ENCODE results near the gene NHSL1.
"Not testable (repeated sequence)": the region's sequence is repeated elsewhere in the genome, so short reads cannot be mapped to it uniquely, and the experiment has no call there.

The NHSL1 gene

GRCh38 chr6:138454981-138455706 is 44.1 kb downstream of the NHSL1 start:
- DNase-seq, result peak; percentile 18

DNA sequence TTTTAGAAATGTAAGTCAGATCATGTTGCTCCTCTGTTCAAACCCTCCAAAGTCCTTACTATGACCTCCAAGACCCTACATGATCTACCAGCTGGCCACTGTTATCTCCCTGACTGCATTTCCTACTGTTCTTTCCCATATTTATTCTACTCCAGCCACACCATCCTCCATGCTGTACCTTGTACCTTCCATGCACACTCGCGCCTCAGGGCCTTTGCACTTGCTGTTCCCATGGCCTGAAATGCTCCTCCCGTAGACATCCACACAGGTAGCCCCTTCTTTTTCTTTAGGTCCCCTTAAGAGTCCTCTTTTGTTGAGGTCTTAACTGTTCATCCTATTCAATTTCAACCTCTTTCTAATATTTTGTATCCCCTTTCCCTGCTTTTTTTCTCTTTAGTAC is 48.3 kb downstream of the NHSL1 start:
- no peak for DNase-seq

GRCh38 chr6:138450445-138450844 is 48.8 kb downstream of the NHSL1 start:
- DNase-seq, result no peak

DNA sequence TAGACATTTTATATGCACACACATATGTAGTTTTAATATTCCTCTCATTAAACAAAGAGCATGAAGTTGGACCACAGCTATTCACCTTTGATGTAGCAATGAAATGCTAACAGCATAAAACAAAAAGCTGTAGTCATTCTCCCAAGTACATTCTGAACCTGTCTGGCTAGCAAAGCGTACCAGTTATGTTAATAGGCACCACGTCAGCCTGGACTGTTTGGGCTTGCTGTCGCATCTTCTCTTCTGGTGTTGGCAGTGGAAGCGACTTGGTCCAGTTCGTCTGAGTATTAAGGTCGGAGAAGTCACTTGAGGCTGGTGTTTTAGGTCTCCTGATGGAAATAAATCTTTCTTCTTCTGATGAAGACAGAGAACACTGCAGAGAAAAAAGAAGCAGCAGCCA is 52.5 kb downstream of the NHSL1 start:
- DNase-seq, result no peak

GRCh38 chr6:138443979-138444378 is 55.3 kb downstream of the NHSL1 start:
- DNase-seq, result no peak

DNA sequence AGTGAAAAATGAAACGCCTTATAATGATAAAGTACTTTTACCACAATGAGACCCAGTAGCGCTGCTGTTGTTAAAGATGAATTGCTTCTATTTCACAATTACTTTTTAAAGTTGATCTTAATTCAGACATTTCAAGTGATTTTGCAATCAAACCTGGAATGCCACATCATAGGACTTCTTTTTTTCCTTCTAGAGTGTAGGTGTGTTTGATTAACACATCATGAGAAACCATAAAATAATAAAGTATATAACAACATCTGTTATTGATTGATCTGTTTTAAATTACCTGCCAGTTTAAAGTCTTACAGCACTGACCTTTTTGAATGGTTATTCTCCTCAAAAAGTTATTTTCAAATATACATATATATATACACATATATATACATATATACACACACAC is 56.6 kb downstream of the NHSL1 start:
- no peak for DNase-seq

DNA sequence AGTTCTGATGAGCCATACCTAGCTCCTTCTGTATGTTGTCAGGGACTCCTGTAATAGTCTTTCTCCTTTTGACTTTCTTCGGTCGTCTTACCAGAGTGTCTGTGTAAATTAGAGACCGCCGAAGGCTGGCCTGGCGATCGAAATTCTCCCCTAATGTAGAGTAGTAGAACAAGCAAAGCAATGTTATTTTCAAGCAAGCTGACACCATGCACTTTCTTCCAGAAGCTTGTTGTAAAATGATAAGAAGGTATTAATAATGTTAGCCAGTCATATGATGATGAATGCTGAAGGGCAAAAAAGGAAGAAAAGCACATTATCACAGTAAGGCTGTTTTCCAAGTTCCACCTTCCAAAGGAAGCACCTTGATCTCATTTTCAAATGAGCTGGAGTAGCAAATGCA is 57.3 kb downstream of the NHSL1 start:
- no peak for DNase-seq

- peak; percentile 24 for DNase-seq
These were observed 58.4 kb downstream of the NHSL1 start for GRCh38 chr6:138440758-138441357.

DNA sequence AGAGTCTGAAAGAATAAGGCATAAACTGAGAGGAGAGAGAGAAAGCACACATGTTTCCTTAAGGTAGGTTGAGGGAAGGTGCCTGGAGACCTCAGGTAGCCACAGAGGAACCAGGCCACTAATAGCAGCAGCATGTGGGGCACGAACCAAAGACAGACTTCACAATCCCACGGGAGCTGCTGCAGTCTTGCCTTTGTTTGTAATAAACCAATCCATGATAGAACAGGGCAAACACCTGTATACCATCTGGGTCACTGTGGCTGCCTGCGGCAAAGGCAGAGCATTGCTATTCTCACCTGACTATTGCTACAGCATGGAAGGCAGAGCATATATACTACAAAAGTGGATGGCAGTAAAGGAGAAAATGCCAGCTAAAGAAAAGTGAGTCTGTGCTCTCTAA is 59.0 kb downstream of the NHSL1 start:
- DNase-seq, result no peak

- DNase-seq, result no peak
These were observed 59.7 kb downstream of the NHSL1 start for GRCh38 chr6:138439546-138439945.

- peak; percentile 81 for DNase-seq
These were observed 64.4 kb downstream of the NHSL1 start for GRCh38 chr6:138434925-138435324.

DNA sequence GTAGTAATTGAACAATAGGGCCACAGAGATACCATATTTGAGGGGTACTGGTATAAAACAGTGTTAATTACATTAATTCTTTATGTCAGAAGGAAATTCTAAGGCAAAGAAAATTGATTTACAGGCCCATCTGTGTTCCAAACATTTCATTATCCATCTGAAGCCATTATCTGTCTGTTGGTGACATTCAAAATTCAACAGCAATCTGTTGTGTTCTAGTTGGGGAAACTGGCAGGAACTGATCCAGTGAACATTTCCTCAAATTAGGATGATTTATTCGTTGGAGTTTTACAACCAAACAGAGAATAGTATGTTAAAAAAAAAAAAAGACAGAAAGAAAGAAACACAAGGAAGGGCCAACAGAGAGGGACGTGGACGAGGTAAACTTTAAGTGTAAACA is 65.2 kb downstream of the NHSL1 start:
- no peak for DNase-seq

- no peak for DNase-seq
These were observed 67.3 kb downstream of the NHSL1 start for GRCh38 chr6:138432063-138432356.

DNA sequence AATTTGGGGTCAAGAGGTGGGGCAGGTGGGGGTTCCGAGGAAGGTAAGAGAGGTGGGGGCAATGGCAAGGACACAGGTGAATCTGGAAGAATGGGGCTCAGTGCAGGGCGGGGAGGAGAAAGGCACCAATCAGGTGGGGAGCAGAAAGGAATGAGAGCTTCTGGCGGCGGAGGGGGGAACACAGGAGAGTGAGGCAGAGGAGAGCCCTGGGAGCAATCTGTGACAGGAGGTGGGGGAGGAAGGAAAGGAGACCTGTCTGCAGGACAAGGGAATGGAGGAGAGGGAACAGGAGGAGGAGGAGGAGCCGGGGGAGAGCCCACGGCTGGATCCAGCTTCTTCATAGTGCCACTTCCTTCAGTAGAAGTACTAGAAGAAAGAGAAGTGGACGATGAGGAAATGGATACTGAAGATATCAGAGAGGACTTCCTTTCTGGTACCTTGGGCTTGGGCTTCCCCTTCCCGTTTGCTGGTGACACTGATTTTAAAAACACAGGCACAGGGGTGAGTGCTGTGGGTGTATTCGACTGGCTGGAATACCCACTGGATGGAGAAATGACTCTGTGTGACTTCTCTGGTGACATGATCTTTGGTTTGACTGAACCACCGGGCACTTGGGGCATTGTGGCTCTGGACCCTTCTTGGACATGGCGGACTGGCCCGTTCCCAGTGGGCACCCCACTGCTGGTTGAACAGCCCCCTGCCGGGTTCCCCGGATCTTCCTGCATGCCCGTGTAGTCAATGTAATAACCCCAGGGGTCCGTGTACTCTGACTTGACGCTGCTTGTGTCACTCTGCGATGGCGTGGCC is 67.8 kb downstream of the NHSL1 start:
- DNase-seq, result peak; percentile 89

DNA sequence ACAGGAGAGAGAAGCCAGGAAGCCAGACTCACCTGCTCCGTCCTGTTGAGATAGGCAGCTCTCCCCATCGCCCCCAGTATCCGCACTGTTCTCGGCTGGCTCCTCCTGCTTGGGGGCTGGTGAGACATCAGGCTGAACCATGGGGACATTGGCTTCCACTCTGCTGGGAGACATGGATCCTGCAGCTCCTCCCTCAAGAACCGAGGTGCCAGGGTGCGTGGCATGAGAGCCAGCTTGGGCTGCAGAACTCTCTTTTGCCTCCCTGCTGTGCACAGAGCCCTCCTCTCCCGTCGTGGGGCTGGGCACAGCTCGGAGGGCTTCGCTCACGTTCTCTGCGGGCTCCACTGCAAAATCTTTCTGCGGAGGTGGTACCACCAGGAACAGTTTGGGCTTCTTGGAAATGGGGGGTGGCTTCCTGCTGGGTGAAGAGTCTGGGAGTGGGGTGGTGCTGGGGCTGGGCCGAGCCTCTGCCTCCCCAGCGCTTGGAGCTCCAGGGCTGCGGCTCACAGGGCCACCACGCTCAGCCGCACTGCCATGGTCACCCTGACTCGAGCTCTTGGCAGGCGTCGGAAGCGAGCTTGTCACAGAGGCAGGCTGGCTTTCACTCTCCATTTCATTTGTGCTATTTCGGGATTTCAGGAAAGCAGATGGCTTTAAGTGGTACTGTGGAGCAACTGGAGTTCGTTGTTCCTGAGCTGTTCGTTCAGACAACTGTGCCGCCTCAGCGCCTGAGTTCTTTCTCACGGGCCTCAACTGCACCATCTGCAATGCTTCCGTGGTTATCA is 68.7 kb downstream of the NHSL1 start:
- no peak for DNase-seq

- DNase-seq, result no peak
These were observed 69.5 kb downstream of the NHSL1 start for GRCh38 chr6:138429761-138430160.

GRCh38 chr6:138428944-138429598 is 70.2 kb downstream of the NHSL1 start:
- peak; percentile 60 for DNase-seq

DNA sequence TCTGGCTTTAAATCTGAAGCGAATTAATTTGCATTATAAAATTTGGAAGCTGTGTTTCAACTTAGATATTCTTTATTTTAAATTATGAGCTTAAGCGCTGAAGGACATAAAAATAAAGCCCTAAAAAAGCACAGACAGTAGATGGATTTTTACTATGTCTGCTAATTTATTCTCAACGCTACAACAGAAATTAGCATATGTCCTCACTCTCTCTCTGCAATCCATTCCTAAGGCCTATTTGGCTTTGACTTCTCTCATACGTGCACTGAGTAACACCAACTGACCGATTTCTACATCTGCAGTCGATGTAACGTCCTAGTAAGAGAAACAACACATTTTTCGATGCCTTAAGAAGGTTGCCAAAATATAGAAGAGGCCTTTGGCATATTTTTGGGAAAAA is 71.6 kb downstream of the NHSL1 start:
- no peak for DNase-seq

- no peak for DNase-seq
These were observed 72.7 kb downstream of the NHSL1 start for GRCh38 chr6:138426500-138427123.

- DNase-seq, result not testable (repeated sequence)
These were observed 74.0 kb downstream of the NHSL1 start for GRCh38 chr6:138425256-138425655.

- DNase-seq, result no peak
These were observed 75.0 kb downstream of the NHSL1 start for GRCh38 chr6:138424004-138424904.

Data from inflammatory macrophage treated with lipopolysaccharide for 4 hours (primary cell).